ENCODE measurements around the gene WDR72. TPM values are rescaled to one million over a fixed set of nuclear protein-coding genes. Genes with fewer than 3 reads are reported as not detected.

The WDR72 gene
- polyA plus RNA-seq, 4 donors: 1.2 to 74.3 (median 65.8) TPM

- no peak for DNase-seq (ENCODE audit: low read depth in 4 of 4, low spot score in 3 of 4)
Measured at GRCh38 chr15:53472210-53472609, 287.3 kb downstream of the WDR72 start.

GRCh38 chr15:53470743-53471142, 288.7 kb downstream of the WDR72 start:
- no peak for DNase-seq (ENCODE audit: low read depth in 4 of 4, low spot score in 3 of 4)

GRCh38 chr15:53469422-53469821, 290.0 kb downstream of the WDR72 start:
- no peak for DNase-seq (ENCODE audit: low read depth in 4 of 4, low spot score in 3 of 4)

Other genes with a start within 250 kb of the WDR72 start
- gene UNC13C, start 218.8 kb upstream of the WDR72 start, polyA plus RNA-seq (ENCODE audit: insufficient read length in 4 of 4): 1 to 10 TPM; 2.0 to 10.0 (median 9.2) TPM